SK-N-SH treated with all-trans-retinoic acid at 6 μM for 48 hours (cell line): ENCODE results near the gene EVI5.

Source experiments
- BACH2 ChIP-seq: fragments of 250-450 bp; sonication (Bioruptor Pico); IDR thresholded peaks from 2 replicates; pipeline ENCODE4 v1.9.0; 2021; ENCODE audit warnings: mild to moderate bottlenecking, borderline replicate concordance
- CSDC2 ChIP-seq: fragments of 250-450 bp; sonication (Bioruptor Pico); IDR thresholded peaks from 2 replicates; pipeline ENCODE4 v1.5.0; 2020; ENCODE audit warnings: mild to moderate bottlenecking, moderate library complexity
- ESRRG ChIP-seq: fragments of 250-450 bp; sonication (Bioruptor Pico); IDR thresholded peaks from 2 replicates; pipeline ENCODE4 v1.6.1; 2021; ENCODE audit warnings: mild to moderate bottlenecking
- SNAI2 ChIP-seq: fragments of 250-450 bp; sonication (Bioruptor Pico); IDR thresholded peaks from 2 replicates; pipeline ENCODE4 v1.5.0; 2020; ENCODE audit warnings: mild to moderate bottlenecking, moderate library complexity
- ZFP30 ChIP-seq: fragments of 450-650 bp; formaldehyde crosslinking; IDR thresholded peaks from 2 replicates; pipeline ENCODE4 v1.5.0; 2022; ENCODE audit warnings: mild to moderate bottlenecking, moderate library complexity
- TF ChIP-seq, protein P1 (sequence below): fragments of 250-450 bp; sonication (Bioruptor Pico); IDR thresholded peaks from 2 replicates; pipeline ENCODE4 v1.8.0; 2021; ENCODE audit warnings: low read depth, mild to moderate bottlenecking, moderate library complexity, borderline replicate concordance
- TF ChIP-seq, protein P2 (sequence below): fragments of 250-450 bp; sonication (Bioruptor Pico); IDR thresholded peaks from 2 replicates; pipeline ENCODE4 v1.8.0; 2020; ENCODE audit warnings: mild to moderate bottlenecking, moderate library complexity, borderline replicate concordance
- TF ChIP-seq, protein P3 (sequence below): fragments of 250-450 bp; sonication (Bioruptor Pico); IDR thresholded peaks from 2 replicates; pipeline ENCODE4 v1.5.0; 2020; ENCODE audit warnings: mild to moderate bottlenecking, moderate library complexity

DNA sequence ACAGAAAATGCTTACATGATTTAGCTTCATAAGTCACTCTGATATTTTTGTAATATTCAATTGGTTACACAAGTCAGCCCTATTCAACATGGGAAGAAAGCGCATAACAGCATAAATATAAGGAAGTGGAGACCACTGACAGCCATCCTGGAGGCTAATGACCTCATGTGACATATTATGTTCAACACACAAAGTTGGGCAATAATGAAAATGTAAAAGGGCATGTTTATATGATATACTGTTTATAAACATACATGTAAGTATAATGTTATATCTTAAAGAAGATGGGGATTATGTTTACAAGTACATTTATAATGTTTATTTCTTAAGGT is 30.2 kb downstream of the EVI5 start:
- TF ChIP-seq ZFP30 (CRISPR knock-in tag) (no peak), ESRRG (CRISPR knock-in tag) (no peak), CSDC2 (CRISPR knock-in tag) (no peak), SNAI2 (CRISPR knock-in tag) (no peak), BACH2 (CRISPR knock-in tag) (no peak)
- TF ChIP-seq, protein P1, sequence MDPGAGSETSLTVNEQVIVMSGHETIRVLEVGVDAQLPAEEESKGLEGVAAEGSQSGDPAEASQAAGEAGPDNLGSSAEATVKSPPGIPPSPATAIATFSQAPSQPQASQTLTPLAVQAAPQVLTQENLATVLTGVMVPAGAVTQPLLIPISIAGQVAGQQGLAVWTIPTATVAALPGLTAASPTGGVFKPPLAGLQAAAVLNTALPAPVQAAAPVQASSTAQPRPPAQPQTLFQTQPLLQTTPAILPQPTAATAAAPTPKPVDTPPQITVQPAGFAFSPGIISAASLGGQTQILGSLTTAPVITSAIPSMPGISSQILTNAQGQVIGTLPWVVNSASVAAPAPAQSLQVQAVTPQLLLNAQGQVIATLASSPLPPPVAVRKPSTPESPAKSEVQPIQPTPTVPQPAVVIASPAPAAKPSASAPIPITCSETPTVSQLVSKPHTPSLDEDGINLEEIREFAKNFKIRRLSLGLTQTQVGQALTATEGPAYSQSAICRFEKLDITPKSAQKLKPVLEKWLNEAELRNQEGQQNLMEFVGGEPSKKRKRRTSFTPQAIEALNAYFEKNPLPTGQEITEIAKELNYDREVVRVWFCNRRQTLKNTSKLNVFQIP: no peak
- TF ChIP-seq, protein P2, sequence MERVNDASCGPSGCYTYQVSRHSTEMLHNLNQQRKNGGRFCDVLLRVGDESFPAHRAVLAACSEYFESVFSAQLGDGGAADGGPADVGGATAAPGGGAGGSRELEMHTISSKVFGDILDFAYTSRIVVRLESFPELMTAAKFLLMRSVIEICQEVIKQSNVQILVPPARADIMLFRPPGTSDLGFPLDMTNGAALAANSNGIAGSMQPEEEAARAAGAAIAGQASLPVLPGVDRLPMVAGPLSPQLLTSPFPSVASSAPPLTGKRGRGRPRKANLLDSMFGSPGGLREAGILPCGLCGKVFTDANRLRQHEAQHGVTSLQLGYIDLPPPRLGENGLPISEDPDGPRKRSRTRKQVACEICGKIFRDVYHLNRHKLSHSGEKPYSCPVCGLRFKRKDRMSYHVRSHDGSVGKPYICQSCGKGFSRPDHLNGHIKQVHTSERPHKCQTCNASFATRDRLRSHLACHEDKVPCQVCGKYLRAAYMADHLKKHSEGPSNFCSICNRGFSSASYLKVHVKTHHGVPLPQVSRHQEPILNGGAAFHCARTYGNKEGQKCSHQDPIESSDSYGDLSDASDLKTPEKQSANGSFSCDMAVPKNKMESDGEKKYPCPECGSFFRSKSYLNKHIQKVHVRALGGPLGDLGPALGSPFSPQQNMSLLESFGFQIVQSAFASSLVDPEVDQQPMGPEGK (CRISPR knock-in tag): no peak
- TF ChIP-seq, protein P3, sequence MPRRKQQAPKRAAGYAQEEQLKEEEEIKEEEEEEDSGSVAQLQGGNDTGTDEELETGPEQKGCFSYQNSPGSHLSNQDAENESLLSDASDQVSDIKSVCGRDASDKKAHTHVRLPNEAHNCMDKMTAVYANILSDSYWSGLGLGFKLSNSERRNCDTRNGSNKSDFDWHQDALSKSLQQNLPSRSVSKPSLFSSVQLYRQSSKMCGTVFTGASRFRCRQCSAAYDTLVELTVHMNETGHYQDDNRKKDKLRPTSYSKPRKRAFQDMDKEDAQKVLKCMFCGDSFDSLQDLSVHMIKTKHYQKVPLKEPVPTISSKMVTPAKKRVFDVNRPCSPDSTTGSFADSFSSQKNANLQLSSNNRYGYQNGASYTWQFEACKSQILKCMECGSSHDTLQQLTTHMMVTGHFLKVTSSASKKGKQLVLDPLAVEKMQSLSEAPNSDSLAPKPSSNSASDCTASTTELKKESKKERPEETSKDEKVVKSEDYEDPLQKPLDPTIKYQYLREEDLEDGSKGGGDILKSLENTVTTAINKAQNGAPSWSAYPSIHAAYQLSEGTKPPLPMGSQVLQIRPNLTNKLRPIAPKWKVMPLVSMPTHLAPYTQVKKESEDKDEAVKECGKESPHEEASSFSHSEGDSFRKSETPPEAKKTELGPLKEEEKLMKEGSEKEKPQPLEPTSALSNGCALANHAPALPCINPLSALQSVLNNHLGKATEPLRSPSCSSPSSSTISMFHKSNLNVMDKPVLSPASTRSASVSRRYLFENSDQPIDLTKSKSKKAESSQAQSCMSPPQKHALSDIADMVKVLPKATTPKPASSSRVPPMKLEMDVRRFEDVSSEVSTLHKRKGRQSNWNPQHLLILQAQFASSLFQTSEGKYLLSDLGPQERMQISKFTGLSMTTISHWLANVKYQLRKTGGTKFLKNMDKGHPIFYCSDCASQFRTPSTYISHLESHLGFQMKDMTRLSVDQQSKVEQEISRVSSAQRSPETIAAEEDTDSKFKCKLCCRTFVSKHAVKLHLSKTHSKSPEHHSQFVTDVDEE (CRISPR knock-in tag): no peak
